ENCODE measurements around the gene ZNF418. TPM values are rescaled to one million over a fixed set of nuclear protein-coding genes. Genes with fewer than 3 reads are reported as not detected.

Gene ZNF418
- total and polyA plus RNA-seq, 2 of the 8 experiments (the other 6 are each of a cell fraction or from before 2014, with no cell fraction given): 10.5 to 18.8 TPM

DNA sequence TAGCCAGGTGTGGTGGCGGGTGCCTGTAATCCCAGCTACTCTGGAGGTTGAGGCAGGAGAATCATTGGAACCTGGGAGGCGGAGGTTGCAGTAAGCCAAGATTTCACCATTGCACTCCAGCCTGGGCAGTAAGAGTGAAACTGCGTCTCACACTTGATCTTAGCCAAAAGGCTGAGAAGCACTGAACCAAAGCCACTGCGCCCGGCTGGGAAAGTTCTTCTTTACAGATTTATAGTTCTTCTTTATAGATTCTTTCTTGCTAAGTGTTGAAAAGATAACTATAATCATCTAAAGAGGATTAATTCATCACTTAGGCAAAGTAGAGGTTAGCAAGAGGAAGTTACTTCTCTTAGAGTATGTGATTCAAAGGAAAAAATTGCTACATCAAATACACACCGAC lies 29.9 kb downstream of the ZNF418 start:
- H3K79me1 ChIP-seq (ENCODE audit: low read depth, low read length): no peaks in the 10 kb centered on the region
- no peak overlapping the region for H4K5ac ChIP-seq (ENCODE audit: insufficient read length, low read depth, low read length)
- H3K79me2 ChIP-seq (ENCODE audit: control insufficient read depth in 1 of 2, insufficient read depth in 2 of 2, low read length in 2 of 2): no peaks in the 10 kb centered on the region; a peak in 1 of 4 replicates
- no peak overlapping the region for H4K8ac ChIP-seq (ENCODE audit: extremely low read depth, insufficient read depth, low read length)
- WGBS, 2 experiments (ENCODE audit: extremely low coverage in 1 of 2, insufficient coverage in 1 of 2, insufficient read length in 1 of 2, insufficient replicate concordance in 2 of 2, low coverage in 1 of 2, low lambda C conversion rate in 2 of 2, missing lambda C conversion rate in 1 of 2): 89% methylated on average over 6 of the region's 6 CpGs; no CpG with 5 or more reads in 1 of the 2 experiments
- H4K20me1 ChIP-seq (replicated peaks in 1 of 2; ENCODE audit: control insufficient read depth in 1 of 2, insufficient read depth in 2 of 2, low read length in 2 of 2): no peaks in the 10 kb centered on the region
- H2BK12ac ChIP-seq (ENCODE audit: low read depth, low read length): no peak overlapping the region
- no peak for DNase-seq (ENCODE audit: low read depth in 1 of 2, low spot score in 2 of 2)
- H2BK15ac ChIP-seq (ENCODE audit: low read length): no peak overlapping the region
- CTCF ChIA-PET (ENCODE audit: partially characterized antibody): interaction anchor here (0.6 kb wide), 1 partner anchor 38 kb away, joined by 3 read pairs; no protein-coding TSS in a partner anchor
- H3K36me3 ChIP-seq (ENCODE audit: control insufficient read depth in 2 of 4, insufficient read depth in 4 of 4, low read length in 3 of 4): peaks cover 0 to 20% (median 10%) of the 10 kb centered on the region in 4 experiments; a peak in 6 of 8 replicates
- no peak for FAIRE-seq
- no peak overlapping the region for H3K4me2 ChIP-seq (ENCODE audit: insufficient read depth in 1 of 2, low read depth in 2 of 2, low read length in 2 of 2)
- no peak overlapping the region for H2BK5ac ChIP-seq (ENCODE audit: low read depth, low read length)
- no peaks in the 10 kb centered on the region for H3K9me3 ChIP-seq (ENCODE audit: insufficient read depth in 2 of 2, low read depth in 1 of 2, low read length in 1 of 2)
- H3K4me1 ChIP-seq (replicated peaks in 1 of 4; ENCODE audit: control insufficient read depth in 3 of 4, insufficient read depth in 4 of 4, low read length in 3 of 4): no peaks in the 10 kb centered on the region
- H3K56ac ChIP-seq (replicated peaks; ENCODE audit: insufficient read length, low read depth, low read length): no peak overlapping the region
- H2BK20ac ChIP-seq (ENCODE audit: low read length): no peak overlapping the region
- H3K4me3 ChIP-seq (ENCODE audit: extremely low read depth in 1 of 4, insufficient read depth in 2 of 4, low read depth in 3 of 4, low read length in 4 of 4): no peak overlapping the region
- H3K14ac ChIP-seq (ENCODE audit: insufficient read length): no peak overlapping the region
- no peak overlapping the region for H3K18ac ChIP-seq (ENCODE audit: extremely low read depth, low read length)
- no peak overlapping the region for H4K91ac ChIP-seq (replicated peaks; ENCODE audit: insufficient read length, low read length)
- H3K27ac ChIP-seq (ENCODE audit: low read depth, low read length): no peak overlapping the region
- no peak overlapping the region for H3K4ac ChIP-seq (replicated peaks; ENCODE audit: insufficient read length, low read depth, low read length)
- no peaks in the 10 kb centered on the region for H3K23me2 ChIP-seq (ENCODE audit: low read depth, low read length)
- no peak overlapping the region for H2AFZ ChIP-seq (ENCODE audit: low read length)
- no peak overlapping the region for H2AK5ac ChIP-seq (ENCODE audit: low read depth, low read length)
- no peak overlapping the region for H2BK120ac ChIP-seq (replicated peaks; ENCODE audit: low read depth, low read length)
- no peaks in the 10 kb centered on the region for H3K27me3 ChIP-seq (replicated peaks in 1 of 4; ENCODE audit: control insufficient read depth in 3 of 4, extremely low read depth in 1 of 4, insufficient read depth in 3 of 4, low read length in 3 of 4)
- no peak overlapping the region for H3K23ac ChIP-seq (ENCODE audit: insufficient read length)
- no peak overlapping the region for H3K9ac ChIP-seq (replicated peaks in 1 of 4; ENCODE audit: extremely low read depth in 1 of 4, low read depth in 3 of 4, low read length in 3 of 4)
- POLR2A ChIA-PET (ENCODE audit: partially characterized antibody): interaction anchor here (1.2 to 4.3 kb wide), 3 partner anchors 10 to 91 kb away, joined by 4 to 28 read pairs (median 23); partner anchors contain the start of genes ZNF417 and ZNF814
- TF ChIP-seq JUND (IDR thresholded peaks at IDR 0.05; ENCODE audit: low read length): no peak
- no peak for TF ChIP-seq SRF (IDR thresholded peaks at IDR 0.05; ENCODE audit: low read depth, low read length)
- TF ChIP-seq GTF2F1 (IDR thresholded peaks at IDR 0.05; ENCODE audit: borderline replicate concordance, low read depth, low read length): no peak
- no peak for TF ChIP-seq HDAC2 (IDR thresholded peaks at IDR 0.05; ENCODE audit: borderline replicate concordance in 1 of 2, low read depth in 2 of 2, low read length in 2 of 2)
- TF ChIP-seq RNF2 (IDR thresholded peaks at IDR 0.05; ENCODE audit: borderline replicate concordance, low read depth, low read length, missing control alignments, poor library complexity, severe bottlenecking): no peak
- TF ChIP-seq SIRT6 (IDR thresholded peaks at IDR 0.05; ENCODE audit: low read length): no peak
- TF ChIP-seq, protein P1, sequence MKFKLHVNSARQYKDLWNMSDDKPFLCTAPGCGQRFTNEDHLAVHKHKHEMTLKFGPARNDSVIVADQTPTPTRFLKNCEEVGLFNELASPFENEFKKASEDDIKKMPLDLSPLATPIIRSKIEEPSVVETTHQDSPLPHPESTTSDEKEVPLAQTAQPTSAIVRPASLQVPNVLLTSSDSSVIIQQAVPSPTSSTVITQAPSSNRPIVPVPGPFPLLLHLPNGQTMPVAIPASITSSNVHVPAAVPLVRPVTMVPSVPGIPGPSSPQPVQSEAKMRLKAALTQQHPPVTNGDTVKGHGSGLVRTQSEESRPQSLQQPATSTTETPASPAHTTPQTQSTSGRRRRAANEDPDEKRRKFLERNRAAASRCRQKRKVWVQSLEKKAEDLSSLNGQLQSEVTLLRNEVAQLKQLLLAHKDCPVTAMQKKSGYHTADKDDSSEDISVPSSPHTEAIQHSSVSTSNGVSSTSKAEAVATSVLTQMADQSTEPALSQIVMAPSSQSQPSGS (IDR thresholded peaks at IDR 0.05; ENCODE audit: low read length): no peak
- TF ChIP-seq KDM4A (IDR thresholded peaks at IDR 0.05; ENCODE audit: low read depth, low read length, severe bottlenecking): no peak
- no peak for TF ChIP-seq CBX8 (IDR thresholded peaks at IDR 0.05; ENCODE audit: borderline replicate concordance, low read depth, low read length)
- TF ChIP-seq PHF8 (conservative IDR thresholded peaks at IDR 0.05; ENCODE audit: low read depth, low read length): no peak
- TF ChIP-seq TEAD4 (IDR thresholded peaks at IDR 0.05; ENCODE audit: low read depth, low read length): no peak
- no peak for TF ChIP-seq FOSL1 (IDR thresholded peaks at IDR 0.05; ENCODE audit: insufficient read depth, low read depth, low read length)
